Measurements from ENCODE around the gene TOR1B.
"Not testable (repeated sequence)": the region's sequence is repeated elsewhere in the genome, so short reads cannot be mapped to it uniquely, and the experiment has no call there.

GRCh38 chr9:129760784-129761183, 42.2 kb upstream of the TOR1B start:
- not testable (repeated sequence) for TF ChIP-seq CTCF (IDR thresholded peaks at IDR 0.05; ENCODE audit: insufficient read depth, low read length); GABPA (IDR thresholded peaks at IDR 0.05; ENCODE audit: low read depth); POLR2AphosphoS5 (IDR thresholded peaks at IDR 0.05; ENCODE audit: low read depth); REST (IDR thresholded peaks at IDR 0.05; ENCODE audit: insufficient replicate concordance, low read depth)

Measured in HL-60 (cell line).